Esophagus squamous epithelium (tissue), 5 donors: Measurements from ENCODE around the gene RNASE13. TPM values are rescaled to one million over a fixed set of nuclear protein-coding genes. Genes with fewer than 3 reads are reported as not detected.

Experiments used
- DNase-seq: peaks from one replicate; lab custom pipeline; 2025; lab: John Stamatoyannopoulos, UW
- H3K27ac ChIP-seq, 4 donors: fragments of 200-600 bp; sonication (generic); one replicate each; pipeline ENCODE4 v1.5.1; 2016 to 2019; ENCODE audit warnings: mild to moderate bottlenecking in 1 of 4
- H3K27me3 ChIP-seq, 4 donors: fragments of 200-600 bp; sonication (generic); 1 replicate in 3 of 4; 2 replicates in 1 of 4; pipeline versions ENCODE4 v1.5.1 to v1.6.0; 2017 to 2021; ENCODE audit warnings: antibody characterized with exemption in 1 of 4
- H3K36me3 ChIP-seq, 3 donors: fragments of 200-600 bp; sonication (generic); one replicate each; pipeline ENCODE4 v1.5.1; 2016 to 2019
- H3K4me1 ChIP-seq, 3 donors: fragments of 200-600 bp; sonication (generic); one replicate each; pipeline ENCODE4 v1.5.1; 2017 to 2019
- H3K4me3 ChIP-seq, 4 donors: fragments of 200-600 bp; sonication (generic); 1 replicate in 3 of 4; 2 replicates in 1 of 4; pipeline ENCODE4 v1.5.1; 2016 to 2019; ENCODE audit warnings: mild to moderate bottlenecking in 2 of 4, moderate library complexity in 1 of 4
- H3K9me3 ChIP-seq, 3 donors: fragments of 200-600 bp; sonication (generic); one replicate each; pipeline ENCODE4 v1.5.1; 2016 to 2019
- CTCF ChIP-seq, 6 experiments: fragments of 450-650 bp in 4 of 6; fragments of 200-600 bp in 2 of 6; sonication (generic) in 2 of 6; IDR thresholded peaks; one replicate each; pipeline ENCODE4 v1.5.1; 2016 to 2019; ENCODE audit warnings: antibody characterized with exemption in 6 of 6, mild to moderate bottlenecking in 4 of 6, moderate library complexity in 4 of 6
- POLR2A ChIP-seq, 4 donors: fragments of 450-650 bp; IDR thresholded peaks; one replicate each; pipeline ENCODE4 v1.6.1; 2017; ENCODE audit warnings: antibody characterized with exemption in 4 of 4, mild to moderate bottlenecking in 4 of 4, moderate library complexity in 3 of 4
- WGBS, 2 donors: methylation state at CpG; one replicate each; pipeline ENCODE4 v1.1.5; 2018; 5-methylcytosine and 5-hydroxymethylcytosine counted together
- intact Hi-C: fragments of 100-400 bp; cut with DNase I; formaldehyde crosslinking; loops from one replicate; pipeline ENCODE4 v1.15.0; 2022
- total RNA-seq, 4 donors: library from RNA; depleted of rRNA; stranded (reverse); fragments of >200 nt; gene quantifications; one replicate each; pipeline ENCODE4 v1.1.0, GENCODE V29; 2016
- donor health status: DM: yes; HTN: yes; CAD: no.

The RNASE13 gene
- total RNA-seq, 4 donors from 2014 or later: not detected

- 90 to 100% methylated on average over 1 to 5 of the region's 5 CpGs for WGBS, 2 donors
- peaks cover 4 to 94% (median 11%) of the 10 kb centered on the region in 3 donors for H3K36me3 ChIP-seq
Measured at GRCh38 chr14:21078287-21078686, 43.7 kb upstream of the RNASE13 start.

GRCh38 chr14:21077672-21078071 is 43.1 kb upstream of the RNASE13 start:
- intact Hi-C loops: no loop called here
- Histone ChIP-seq H3K27me3 (no peaks in the 10 kb centered on the region), H3K4me3 (no peak overlapping the region), H3K36me3 (peaks cover 4 to 90% (median 11%) of the 10 kb centered on the region in 3 donors), H3K9me3 (no peaks in the 10 kb centered on the region), H3K4me1 (peaks cover 0 to 4% (median 0%) of the 10 kb centered on the region in 3 donors), H3K27ac (no peak overlapping the region)
- no peak for TF ChIP-seq CTCF (IDR thresholded peaks at IDR 0.05)
- no peak for TF ChIP-seq POLR2A (IDR thresholded peaks at IDR 0.05)
- 68 to 78% methylated on average over 2 of the region's 2 CpGs for WGBS, 2 donors
- DNase-seq: no peak

More at GRCh38 chr14:21078287-21078686, 43.7 kb upstream of the RNASE13 start:
- no peaks in the 10 kb centered on the region for H3K9me3 ChIP-seq
- DNase-seq: no peak
- H3K27me3 ChIP-seq: no peaks in the 10 kb centered on the region
- H3K4me3 ChIP-seq: no peak overlapping the region
- intact Hi-C loops: no loop called here
- no peak for TF ChIP-seq CTCF (IDR thresholded peaks at IDR 0.05)
- TF ChIP-seq POLR2A (IDR thresholded peaks at IDR 0.05): no peak
- no peak overlapping the region for H3K27ac ChIP-seq
- no peaks in the 10 kb centered on the region for H3K4me1 ChIP-seq

DNA sequence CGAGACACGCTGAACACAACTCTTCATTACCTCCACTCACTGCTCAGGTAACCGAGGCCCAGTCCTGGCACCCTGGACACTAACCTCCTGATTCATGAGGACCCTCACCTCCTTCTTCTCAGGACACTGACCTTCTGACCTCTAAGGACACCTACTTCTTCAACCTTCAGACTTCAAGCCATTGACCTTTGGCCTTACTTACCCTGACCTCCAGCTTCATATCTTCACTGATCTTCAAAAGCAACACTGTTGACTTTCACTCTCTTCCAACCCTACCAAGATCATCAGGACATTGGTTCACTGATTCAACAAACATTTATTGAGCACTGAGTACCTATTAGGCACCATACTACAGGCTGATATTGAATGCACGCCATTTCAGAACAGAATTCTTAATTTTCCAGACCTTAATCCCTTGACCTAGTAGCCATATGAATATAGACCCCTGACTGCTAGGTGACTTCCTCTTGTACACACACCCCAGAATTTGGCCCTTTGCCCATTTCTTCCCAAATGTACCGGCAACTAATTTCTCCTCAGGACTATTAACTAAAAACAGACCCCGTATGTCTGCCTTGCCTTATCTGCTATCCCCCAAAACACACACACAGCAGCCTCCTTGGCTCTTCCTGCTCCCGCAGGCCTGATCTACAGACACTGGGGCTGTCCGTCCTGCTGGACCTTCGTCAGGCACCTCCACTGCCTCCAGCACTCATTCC is 41.3 kb upstream of the RNASE13 start:
- Histone ChIP-seq H3K27ac (no peak overlapping the region), H3K9me3 (no peaks in the 10 kb centered on the region), H3K36me3 (peaks cover 4 to 72% (median 11%) of the 10 kb centered on the region in 3 donors), H3K4me1 (peaks cover 5 to 22% (median 5%) of the 10 kb centered on the region in 3 donors), H3K4me3 (no peak overlapping the region), H3K27me3 (peaks cover 0 to 5% (median 0%) of the 10 kb centered on the region in 4 donors)
- intact Hi-C loops: no loop called here
- no peak for DNase-seq
- TF ChIP-seq POLR2A (IDR thresholded peaks at IDR 0.05): no peak
- 85 to 91% methylated on average over 9 of the region's 9 CpGs for WGBS, 2 donors

DNA sequence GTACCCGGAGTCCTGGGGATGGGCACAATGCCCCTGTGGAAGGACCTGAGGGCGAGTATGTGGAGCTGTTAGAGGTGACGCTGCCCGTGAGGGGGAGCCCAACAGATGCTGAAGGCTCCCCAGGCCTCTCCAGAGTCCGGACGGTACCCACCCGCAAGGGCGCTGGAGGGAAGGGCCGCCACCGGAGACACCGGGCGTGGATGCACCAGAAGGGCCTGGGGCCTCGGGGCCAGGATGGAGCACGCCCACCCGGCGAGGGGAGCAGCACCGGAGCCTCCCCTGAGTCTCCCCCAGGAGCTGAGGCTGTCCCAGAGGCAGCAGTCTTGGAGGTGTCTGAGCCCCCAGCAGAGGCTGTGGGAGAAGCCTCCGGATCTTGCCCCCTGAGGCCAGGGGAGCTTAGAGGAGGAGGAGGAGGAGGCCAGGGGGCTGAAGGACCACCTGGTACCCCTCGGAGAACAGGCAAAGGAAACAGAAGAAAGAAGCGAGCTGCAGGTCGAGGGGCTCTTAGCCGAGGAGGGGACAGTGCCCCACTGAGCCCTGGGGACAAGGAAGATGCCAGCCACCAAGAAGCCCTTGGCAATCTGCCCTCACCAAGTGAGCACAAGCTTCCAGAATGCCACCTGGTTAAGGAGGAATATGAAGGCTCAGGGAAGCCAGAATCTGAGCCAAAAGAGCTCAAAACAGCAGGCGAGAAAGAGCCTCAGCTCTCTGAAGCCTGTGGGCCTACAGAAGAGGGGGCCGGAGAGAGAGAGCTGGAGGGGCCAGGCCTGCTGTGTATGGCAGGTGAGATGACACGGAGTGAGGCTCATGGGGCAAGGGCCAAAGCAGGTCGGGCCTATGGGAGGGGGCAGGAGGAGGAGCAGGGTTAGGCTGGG is 40.0 kb upstream of the RNASE13 start:
- WGBS, 2 donors: 85 to 89% methylated on average over 7 to 12 of the region's 26 CpGs
- peaks cover 4 to 59% (median 7%) of the 10 kb centered on the region in 3 donors for H3K36me3 ChIP-seq
- DNase-seq: no peak

More for the DNA sequence above, 40.0 kb upstream of the RNASE13 start:
- no peak for TF ChIP-seq CTCF (IDR thresholded peaks at IDR 0.05)
- no peak for TF ChIP-seq POLR2A (IDR thresholded peaks at IDR 0.05)
- Histone ChIP-seq H3K4me3 (no peak overlapping the region), H3K27me3 (peaks cover 0 to 17% (median 0%) of the 10 kb centered on the region in 4 donors), H3K9me3 (no peaks in the 10 kb centered on the region), H3K27ac (no peak overlapping the region), H3K4me1 (peaks cover 11 to 34% (median 16%) of the 10 kb centered on the region in 3 donors)
- intact Hi-C loops: no loop called here
